Panc1 (cell line): ENCODE results near the gene NEMF. TPM values are rescaled to one million over a fixed set of nuclear protein-coding genes. Genes with fewer than 3 reads are reported as not detected.
"Not testable (repeated sequence)": the region's sequence is repeated elsewhere in the genome, so short reads cannot be mapped to it uniquely, and the experiment has no call there.

Experiments used
- ATAC-seq: fragments of 200-7000 bp; cut with Tn5 transposase; 2 replicates; pipeline ENCODE4 v1.9.1; 2020; ENCODE audit warnings: mild to moderate bottlenecking, moderate library complexity
- BruUV-seq: library from RNA; stranded (reverse); fragments of 400-500 nt; replicated peaks from 2 replicates; lab custom pipeline; 2021; lab: Mats Ljungman, UMichigan
- CTCF ChIA-PET: fragments of 300-600 bp; sonication (Branson Sonifier 250); formaldehyde crosslinking; loops from one replicate; lab custom pipeline; 2022; ENCODE audit warnings: antibody characterized with exemption; lab: Charles Lee
- POLR2A ChIA-PET: fragments of 300-600 bp; sonication (Branson Sonifier 250); formaldehyde crosslinking; loops from one replicate; lab custom pipeline; 2022; ENCODE audit warnings: antibody characterized with exemption; lab: Charles Lee
- DNase-seq: peaks from one replicate; pipeline ENCODE4 v3.0.0-alpha.2; 2010; ENCODE audit warnings: low read depth, low spot score
- H3K27ac ChIP-seq: 2 replicates; pipeline ENCODE4 v1.5.1; 2011; ENCODE audit warnings: mild to moderate bottlenecking, low read length, inconsistent platforms
- H3K27me3 ChIP-seq: fragments of 200-500 bp; sonication (Bioruptor generic); 2 replicates; pipeline ENCODE4 v1.6.0; 2014; ENCODE audit warnings: low read length, inconsistent platforms; ENCODE audit not compliant: control insufficient read depth, insufficient read depth
- H3K36me3 ChIP-seq: fragments of 200-500 bp; sonication (Bioruptor generic); 2 replicates; pipeline ENCODE4 v1.5.1; 2014; ENCODE audit warnings: inconsistent platforms, mild to moderate bottlenecking, low read length, moderate library complexity; ENCODE audit not compliant: control insufficient read depth, insufficient read depth
- H3K4me1 ChIP-seq: 2 replicates; pipeline ENCODE4 v1.5.1; 2011; ENCODE audit warnings: inconsistent platforms, mild to moderate bottlenecking, low read length, moderate library complexity; ENCODE audit not compliant: control insufficient read depth, insufficient read depth
- H3K4me3 ChIP-seq, 2 experiments: 2 replicates each; pipeline ENCODE4 v1.5.1; 2011 to 2012; ENCODE audit warnings: low read depth in 2 of 2, low read length in 2 of 2, mild to moderate bottlenecking in 2 of 2, inconsistent platforms in 1 of 2, moderate library complexity in 1 of 2
- H3K9me3 ChIP-seq: fragments of 200-500 bp; sonication (Bioruptor generic); 2 replicates; pipeline ENCODE4 v1.5.1; 2014; ENCODE audit warnings: low read depth, mild to moderate bottlenecking, inconsistent platforms, low read length, moderate library complexity; ENCODE audit not compliant: control insufficient read depth, insufficient read depth
- POLR2AphosphoS5 ChIP-seq: IDR thresholded peaks from 2 replicates; pipeline ENCODE4 v1.6.1; 2012; ENCODE audit warnings: mild to moderate bottlenecking, low read depth, low read length, moderate library complexity
- REST ChIP-seq, 2 experiments: IDR thresholded peaks; 2 replicates each; pipeline ENCODE4 v1.6.1; 2011 to 2012; ENCODE audit warnings: low read depth in 2 of 2, control low read depth in 1 of 2, low read length in 1 of 2, mild to moderate bottlenecking in 1 of 2, moderate library complexity in 1 of 2; ENCODE audit not compliant: insufficient read depth in 1 of 2
- SIN3A ChIP-seq: IDR thresholded peaks from 2 replicates; pipeline ENCODE4 v1.6.1; 2012; ENCODE audit warnings: low read depth, mild to moderate bottlenecking, low read length, moderate library complexity, borderline replicate concordance; ENCODE audit not compliant: insufficient read depth
- TCF7L2 ChIP-seq: IDR thresholded peaks from 2 replicates; pipeline ENCODE4 v1.6.1; 2011; ENCODE audit warnings: mild to moderate bottlenecking, low read depth, low read length, inconsistent platforms
- in situ Hi-C: cut with HindIII; loops from 2 replicates; pipeline ENCODE4 v1.10.0; 2016; ENCODE audit warnings: low sequenced_read_pairs, low pct_unique_long_range_greater_than_20kb
- intact Hi-C: fragments of 100-400 bp; cut with micrococcal nuclease; formaldehyde crosslinking; loops from one replicate; pipeline ENCODE4 v1.10.0; 2022; ENCODE audit not compliant: unreplicated experiment
- total RNA-seq: library from RNA; stranded (reverse); gene quantifications from one replicate; pipeline ENCODE4 v1.2.1, GENCODE V29; 2021; ENCODE audit not compliant: unreplicated experiment
- TF ChIP-seq, protein P1 (sequence below): fragments of 450-650 bp; IDR thresholded peaks from 2 replicates; pipeline ENCODE4 v1.5.1; 2017; ENCODE audit warnings: mild to moderate bottlenecking

The NEMF gene
- total RNA-seq, 1 experiment from 2014 or later, result 38.3 TPM

DNA sequence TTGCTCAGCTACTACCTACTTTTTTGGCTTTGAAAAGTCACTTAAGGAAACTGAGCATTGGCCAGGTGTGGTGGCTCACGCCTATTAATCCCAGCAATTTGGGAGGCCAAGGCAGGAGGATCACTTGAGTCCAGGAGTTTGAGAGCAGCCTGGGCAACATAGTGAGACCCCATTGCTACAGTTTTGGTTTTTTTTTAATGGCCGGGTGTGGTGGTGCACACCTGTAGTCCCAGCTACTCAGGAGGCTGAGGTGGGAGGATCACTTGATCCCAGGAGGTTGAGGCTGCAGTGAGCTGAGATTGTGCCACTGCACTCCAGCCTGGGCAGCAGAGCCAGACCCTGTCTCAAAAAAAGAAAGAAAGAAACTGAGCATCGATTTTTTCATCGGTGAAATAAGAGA is 116.9 kb downstream of the NEMF start:
- BruUV-seq, H3K36me3 ChIP-seq, ATAC-seq, in situ Hi-C loops, H3K27me3 ChIP-seq, intact Hi-C loops, H3K4me3 ChIP-seq, CTCF ChIA-PET, H3K9me3 ChIP-seq, H3K27ac ChIP-seq, H3K4me1 ChIP-seq, DNase-seq: not testable (repeated sequence)
- POLR2A ChIA-PET, result interaction anchor here (0.7 kb wide), 1 partner anchor 535 kb away, joined by 3 read pairs; no protein-coding TSS in a partner anchor

DNA sequence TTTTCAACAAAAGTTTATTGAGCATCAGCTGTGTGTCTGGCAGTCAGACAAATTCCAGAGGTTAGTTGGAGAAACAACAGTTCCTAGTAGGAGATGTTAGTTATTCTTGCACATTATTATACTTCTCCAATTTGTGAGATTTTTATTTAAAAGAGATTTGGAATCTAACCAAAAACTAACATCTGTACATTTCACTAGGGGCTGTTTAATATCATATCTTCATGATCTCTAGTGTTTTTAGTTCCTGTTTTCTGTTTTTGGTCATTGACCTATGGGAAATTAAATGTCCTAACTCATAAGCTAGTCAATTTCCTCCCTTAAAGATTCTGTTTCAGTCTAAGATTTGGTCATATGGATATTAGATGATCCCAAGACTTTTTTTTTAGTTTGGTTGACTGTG is 118.8 kb downstream of the NEMF start:
- Histone ChIP-seq H3K4me1 (no peaks in the 10 kb centered on the region), H3K9me3 (no peaks in the 10 kb centered on the region), H3K36me3 (no peaks in the 10 kb centered on the region), H3K27me3 (no peaks in the 10 kb centered on the region), H3K27ac (no peak overlapping the region), H3K4me3 (no peak overlapping the region)
- ChIA-PET POLR2A (no interaction called here), CTCF (no interaction called here)
- TF ChIP-seq TCF7L2, result no peak
- no peak for TF ChIP-seq SIN3A
- TF ChIP-seq, protein P1, sequence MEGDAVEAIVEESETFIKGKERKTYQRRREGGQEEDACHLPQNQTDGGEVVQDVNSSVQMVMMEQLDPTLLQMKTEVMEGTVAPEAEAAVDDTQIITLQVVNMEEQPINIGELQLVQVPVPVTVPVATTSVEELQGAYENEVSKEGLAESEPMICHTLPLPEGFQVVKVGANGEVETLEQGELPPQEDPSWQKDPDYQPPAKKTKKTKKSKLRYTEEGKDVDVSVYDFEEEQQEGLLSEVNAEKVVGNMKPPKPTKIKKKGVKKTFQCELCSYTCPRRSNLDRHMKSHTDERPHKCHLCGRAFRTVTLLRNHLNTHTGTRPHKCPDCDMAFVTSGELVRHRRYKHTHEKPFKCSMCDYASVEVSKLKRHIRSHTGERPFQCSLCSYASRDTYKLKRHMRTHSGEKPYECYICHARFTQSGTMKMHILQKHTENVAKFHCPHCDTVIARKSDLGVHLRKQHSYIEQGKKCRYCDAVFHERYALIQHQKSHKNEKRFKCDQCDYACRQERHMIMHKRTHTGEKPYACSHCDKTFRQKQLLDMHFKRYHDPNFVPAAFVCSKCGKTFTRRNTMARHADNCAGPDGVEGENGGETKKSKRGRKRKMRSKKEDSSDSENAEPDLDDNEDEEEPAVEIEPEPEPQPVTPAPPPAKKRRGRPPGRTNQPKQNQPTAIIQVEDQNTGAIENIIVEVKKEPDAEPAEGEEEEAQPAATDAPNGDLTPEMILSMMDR, result no peak
- TF ChIP-seq REST (IDR thresholded peaks at IDR 0.05; ENCODE audit: insufficient read depth in 1 of 2, low read depth in 2 of 2, low read length in 1 of 2), result no peak
- TF ChIP-seq POLR2AphosphoS5, result no peak
- no peak for DNase-seq
- intact Hi-C loops (no loop called here), in situ Hi-C loops (no loop called here)
- ATAC-seq, result no peak
- BruUV-seq, result no TSS peak

DNA sequence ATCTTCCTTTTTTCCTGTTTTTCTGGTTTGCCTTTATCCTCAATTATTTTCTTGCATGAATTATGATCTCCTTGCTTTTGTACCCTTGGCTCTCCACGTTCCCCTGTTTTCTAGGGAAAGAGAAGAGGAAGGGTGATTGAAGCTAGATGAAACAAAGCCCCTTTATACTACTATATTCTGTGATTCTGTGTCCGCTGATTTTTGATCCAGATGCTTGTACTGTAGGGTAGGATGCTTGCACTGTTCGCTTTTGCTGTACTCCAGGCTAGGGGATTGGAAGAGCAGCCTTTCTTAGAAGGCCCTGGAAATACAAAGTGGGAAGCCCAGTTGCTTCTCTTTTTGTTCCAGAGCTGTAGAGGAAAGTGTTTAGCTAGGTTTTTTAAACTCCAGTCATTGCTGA is 119.7 kb downstream of the NEMF start:
- no peaks in the 10 kb centered on the region for H3K4me1 ChIP-seq
- CTCF ChIA-PET, result no interaction called here
- DNase-seq (no peak), ATAC-seq (no peak)
- no peak overlapping the region for H3K27ac ChIP-seq
- intact Hi-C loops, result no loop called here
- no peak overlapping the region for H3K4me3 ChIP-seq
- in situ Hi-C loops, result no loop called here
- TF ChIP-seq REST (IDR thresholded peaks at IDR 0.05; ENCODE audit: insufficient read depth in 1 of 2, low read depth in 2 of 2, low read length in 1 of 2) (no peak), TCF7L2 (no peak), SIN3A (no peak), POLR2AphosphoS5 (no peak)
- TF ChIP-seq, protein P1, result no peak
- no TSS peak for BruUV-seq
- no peaks in the 10 kb centered on the region for H3K9me3 ChIP-seq
- H3K27me3 ChIP-seq, result no peaks in the 10 kb centered on the region
- POLR2A ChIA-PET, result no interaction called here
- no peaks in the 10 kb centered on the region for H3K36me3 ChIP-seq
